ENCODE data around the gene MICA. TPM values are rescaled to one million over a fixed set of nuclear protein-coding genes. Genes with fewer than 3 reads are reported as not detected.
"Not testable (repeated sequence)": the region's sequence is repeated elsewhere in the genome, so short reads cannot be mapped to it uniquely, and the experiment has no call there.

The MICA gene
- 0.82 TPM for total RNA-seq

DNA sequence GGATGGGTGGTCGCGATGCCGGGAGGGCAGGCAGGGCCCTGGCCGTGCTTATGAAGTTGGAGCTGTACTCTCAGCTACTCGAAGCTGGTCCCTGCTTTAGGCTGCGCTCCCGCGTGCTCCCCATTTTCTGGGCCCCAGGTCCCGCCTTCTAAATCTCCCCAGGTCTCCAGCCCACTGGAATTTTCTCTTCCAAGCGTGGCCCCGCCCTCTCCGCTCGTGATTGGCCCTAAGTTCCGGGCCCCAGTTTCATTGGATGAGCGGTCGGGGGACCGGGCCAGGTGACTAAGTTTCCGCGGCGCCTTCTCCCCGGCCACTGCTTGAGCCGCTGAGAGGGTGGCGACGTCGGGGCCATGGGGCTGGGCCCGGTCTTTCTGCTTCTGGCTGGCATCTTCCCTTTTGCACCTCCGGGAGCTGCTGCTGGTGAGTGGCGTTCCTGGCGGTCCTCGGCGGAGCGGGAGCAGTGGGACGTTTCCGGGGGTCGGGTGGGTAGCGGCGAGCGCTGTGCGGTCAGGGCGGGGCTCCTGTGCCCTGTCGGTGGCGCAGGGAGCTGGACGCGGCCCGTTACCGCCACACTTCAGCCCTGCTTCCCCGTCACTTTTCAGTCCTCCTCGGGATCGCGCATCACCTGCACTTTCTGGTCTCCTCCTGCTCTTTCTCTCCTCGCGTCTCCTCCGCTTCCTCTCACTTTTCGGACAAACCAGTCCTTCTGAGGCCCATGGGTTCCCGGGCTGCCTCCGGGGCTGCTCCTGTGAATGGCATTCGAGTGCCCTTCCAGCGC, at the start of gene MICA:
Gene MICA, plus strand, starts transcription at position 313 of the 778 bp plus-strand sequence. Its CDS starts 38 bp downstream, at position 351.
- no peak for FAIRE-seq
- DNase-seq (ENCODE audit: low spot score in 2 of 2) = peak; percentile 77 to 90

DNA sequence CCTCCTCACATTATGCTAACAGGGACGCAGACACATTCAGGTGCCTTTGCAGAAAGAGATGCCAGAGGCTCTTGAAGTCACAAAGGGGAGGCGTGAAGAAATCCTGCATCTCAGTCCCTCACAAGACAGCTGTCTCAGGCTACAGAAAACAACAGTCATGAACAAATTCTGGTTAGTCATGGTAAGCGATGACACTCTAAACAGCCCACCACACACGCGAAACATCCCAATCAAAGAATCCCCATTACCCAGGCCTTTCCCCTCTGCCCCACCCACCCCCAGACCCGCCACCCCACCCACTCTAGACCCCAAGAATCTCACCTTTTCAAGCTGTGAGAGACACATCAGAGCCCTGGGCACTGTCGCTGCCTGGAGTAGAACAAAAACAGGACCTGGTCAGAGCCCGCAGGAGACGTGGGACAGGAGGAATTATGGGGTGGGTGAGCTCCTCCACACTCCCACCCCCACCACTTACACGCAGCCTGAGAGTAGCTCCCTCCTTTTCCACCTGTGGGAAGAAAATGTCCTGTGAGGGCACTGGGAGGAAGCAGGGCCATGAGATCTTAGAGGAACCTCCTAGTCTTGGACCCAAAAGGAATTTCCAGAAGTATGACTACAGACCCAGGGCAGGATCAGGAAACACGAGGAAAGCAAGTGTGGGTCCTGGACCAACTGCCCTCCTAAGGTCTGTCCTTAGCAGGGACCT, 49.1 kb upstream of the MICA start:
- FAIRE-seq = no peak
- DNase-seq (ENCODE audit: low spot score in 2 of 2) = no peak

DNA sequence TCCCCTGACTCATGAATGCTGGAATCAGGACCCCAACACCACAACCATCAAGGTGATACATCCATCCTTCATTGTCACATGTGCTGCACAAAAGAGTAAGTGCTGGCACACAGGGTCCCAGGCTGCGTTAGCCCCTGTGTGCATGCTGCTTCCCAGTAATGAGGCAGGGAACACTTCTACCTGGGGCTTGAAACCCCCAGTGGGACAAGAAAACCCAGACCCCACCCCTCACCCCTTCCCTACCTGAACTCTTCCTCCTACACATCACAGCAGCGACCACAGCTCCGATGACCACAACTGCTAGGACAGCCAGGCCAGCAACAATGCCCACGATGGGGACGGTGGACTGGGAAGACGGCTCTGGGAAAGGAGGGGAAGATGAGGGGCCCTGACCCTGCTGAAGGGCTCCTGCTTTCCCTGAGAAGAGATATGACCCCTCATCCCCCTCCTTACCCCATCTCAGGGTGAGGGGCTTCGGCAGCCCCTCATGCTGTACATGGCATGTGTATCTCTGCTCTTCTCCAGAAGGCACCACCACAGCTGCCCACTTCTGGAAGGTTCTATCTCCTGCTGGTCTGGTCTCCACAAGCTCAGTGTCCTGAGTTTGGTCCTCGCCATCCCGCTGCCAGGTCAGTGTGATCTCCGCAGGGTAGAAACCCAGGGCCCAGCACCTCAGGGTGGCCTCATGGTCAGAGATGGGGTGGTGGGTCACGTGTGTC, 48.4 kb upstream of the MICA start:
- FAIRE-seq = no peak

GRCh38 chr6:31355583-31355948, 47.8 kb upstream of the MICA start:
- no peak for DNase-seq (ENCODE audit: low spot score in 2 of 2)
- FAIRE-seq = no peak

More for the DNA sequence above, 48.4 kb upstream of the MICA start:
- DNase-seq (ENCODE audit: low spot score in 2 of 2) = no peak

DNA sequence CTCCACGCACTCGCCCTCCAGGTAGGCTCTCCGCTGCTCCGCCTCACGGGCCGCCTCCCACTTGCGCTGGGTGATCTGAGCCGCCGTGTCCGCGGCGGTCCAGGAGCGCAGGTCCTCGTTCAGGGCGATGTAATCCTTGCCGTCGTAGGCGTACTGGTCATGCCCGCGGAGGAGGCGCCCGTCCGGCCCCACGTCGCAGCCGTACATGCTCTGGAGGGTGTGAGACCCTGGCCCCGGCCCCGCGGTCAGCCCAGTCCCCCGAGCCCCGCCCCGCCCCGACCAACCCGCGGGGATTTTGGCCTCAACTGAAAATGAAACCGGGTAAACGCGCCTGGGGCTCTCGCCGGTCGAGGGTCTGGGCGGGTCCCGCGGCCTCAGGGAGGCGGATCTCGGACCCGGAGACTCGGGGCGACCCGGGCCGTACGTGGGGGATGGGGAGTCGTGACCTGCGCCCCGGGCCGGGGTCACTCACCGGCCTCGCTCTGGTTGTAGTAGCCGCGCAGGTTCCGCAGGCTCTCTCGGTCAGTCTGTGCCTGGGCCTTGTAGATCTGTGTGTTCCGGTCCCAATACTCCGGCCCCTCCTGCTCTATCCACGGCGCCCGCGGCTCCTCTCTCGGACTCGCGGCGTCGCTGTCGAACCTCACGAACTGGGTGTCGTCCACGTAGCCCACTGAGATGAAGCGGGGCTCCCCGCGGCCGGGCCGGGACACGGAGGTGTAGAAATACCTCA, 47.0 kb upstream of the MICA start:
- no peak for DNase-seq (ENCODE audit: low spot score in 2 of 2)

DNA sequence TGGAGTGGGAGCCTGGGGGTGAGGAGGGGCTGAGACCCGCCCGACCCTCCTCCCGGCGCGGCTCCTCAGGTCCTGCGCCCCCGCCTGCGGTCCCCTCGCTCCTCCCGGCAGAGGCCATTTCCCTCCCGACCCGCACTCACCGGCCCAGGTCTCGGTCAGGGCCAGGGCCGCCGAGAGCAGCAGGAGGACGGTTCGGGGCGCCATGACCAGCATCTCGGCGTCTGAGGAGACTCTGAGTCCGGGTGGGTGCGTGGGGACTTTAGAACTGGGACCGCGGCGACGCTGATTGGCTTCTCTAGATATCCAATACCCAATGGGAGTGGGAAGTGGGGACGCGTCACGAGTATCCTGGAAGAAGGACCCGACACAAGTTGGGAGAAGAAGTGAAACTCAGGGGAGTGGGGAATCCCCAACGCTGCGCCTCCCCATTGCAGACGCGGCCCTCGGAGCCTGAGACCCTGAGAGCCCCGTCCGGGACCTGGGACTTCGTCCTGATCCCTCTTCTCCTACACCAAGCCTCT, 46.4 kb upstream of the MICA start, which contains the start of gene HLA-B:
Gene HLA-B, minus strand, starts transcription at position 234 of the 521 bp plus-strand sequence. Its CDS starts 21 bp downstream, at position 213.
- peak; percentile 62 to 82 for DNase-seq (ENCODE audit: low spot score in 2 of 2)
- FAIRE-seq = no peak

More for the DNA sequence above, 47.0 kb upstream of the MICA start:
- no peak for FAIRE-seq

GRCh38 chr6:31357886-31358285, 45.5 kb upstream of the MICA start:
- no peak for FAIRE-seq
- no peak for DNase-seq (ENCODE audit: low spot score in 2 of 2)

DNA sequence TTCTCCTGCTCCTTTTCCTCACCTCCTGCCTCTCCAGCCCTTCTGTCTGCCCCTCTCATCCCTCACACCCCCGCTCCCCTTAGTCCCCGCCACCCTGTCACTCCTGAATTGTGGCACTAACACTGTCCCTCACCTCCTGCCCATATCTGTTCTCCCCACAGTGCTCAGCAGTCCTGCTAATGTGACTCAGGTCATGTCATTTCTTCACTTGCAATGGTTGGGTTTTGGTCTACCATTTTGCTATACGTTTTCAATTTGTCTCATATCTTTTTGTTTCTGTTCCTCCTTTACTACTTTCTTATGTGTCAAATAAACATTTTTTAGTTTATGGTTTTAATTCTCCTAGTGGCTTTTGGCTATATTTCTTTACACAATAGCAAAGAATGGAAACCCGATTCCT, 45.1 kb upstream of the MICA start:
- DNase-seq (ENCODE audit: low spot score in 2 of 2) = no peak
- FAIRE-seq = no peak

- DNase-seq (ENCODE audit: low spot score in 2 of 2) = no peak
- FAIRE-seq = no peak
These were observed 43.8 kb upstream of the MICA start for GRCh38 chr6:31359581-31359980.

DNA sequence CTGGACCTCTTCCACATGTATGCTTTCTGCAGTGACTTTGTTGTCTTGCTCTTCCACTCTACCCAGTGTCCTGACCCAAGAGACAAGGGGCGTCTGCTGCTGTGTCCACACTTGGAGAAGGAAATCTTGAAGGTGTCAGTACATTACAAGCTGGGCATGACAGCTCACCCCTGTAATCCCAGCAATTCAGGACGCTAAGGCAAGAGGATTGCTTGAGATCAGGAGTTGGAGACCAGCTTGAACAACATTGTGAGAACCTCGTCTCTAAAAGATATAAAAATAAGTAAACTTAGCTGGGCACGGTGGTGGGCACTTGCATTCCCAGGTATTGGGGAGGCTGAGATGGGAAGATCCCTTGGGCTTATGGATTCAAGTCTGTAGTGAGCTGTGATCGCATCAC, 40.6 kb upstream of the MICA start:
- no peak for DNase-seq (ENCODE audit: low spot score in 2 of 2)
- FAIRE-seq = no peak

GRCh38 chr6:31363811-31364210, 39.6 kb upstream of the MICA start:
- DNase-seq (ENCODE audit: low spot score in 2 of 2) (no peak), FAIRE-seq (no peak)

DNA sequence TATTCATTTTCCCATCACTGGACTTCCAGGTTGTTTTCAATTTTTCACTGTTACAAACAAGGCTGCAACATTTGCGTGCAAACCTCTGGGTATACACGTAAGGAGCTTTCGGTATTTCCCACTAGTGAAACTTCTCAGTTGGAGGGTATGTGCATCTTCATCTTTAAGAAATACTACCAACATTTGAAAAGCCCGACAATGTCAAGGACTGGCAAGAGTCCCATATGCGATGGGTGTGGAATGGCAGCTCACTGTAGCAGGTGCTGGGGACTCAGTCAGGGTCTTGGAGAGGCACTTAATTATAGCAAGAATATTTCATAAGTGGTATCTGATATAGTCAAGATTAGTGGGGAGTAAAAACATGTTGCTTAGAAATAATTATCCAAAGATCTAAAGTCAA, 37.5 kb upstream of the MICA start:
- no peak for FAIRE-seq
- DNase-seq (ENCODE audit: low spot score in 2 of 2) = no peak

GRCh38 chr6:31366693-31367470, 36.5 kb upstream of the MICA start:
- no peak for FAIRE-seq

DNA sequence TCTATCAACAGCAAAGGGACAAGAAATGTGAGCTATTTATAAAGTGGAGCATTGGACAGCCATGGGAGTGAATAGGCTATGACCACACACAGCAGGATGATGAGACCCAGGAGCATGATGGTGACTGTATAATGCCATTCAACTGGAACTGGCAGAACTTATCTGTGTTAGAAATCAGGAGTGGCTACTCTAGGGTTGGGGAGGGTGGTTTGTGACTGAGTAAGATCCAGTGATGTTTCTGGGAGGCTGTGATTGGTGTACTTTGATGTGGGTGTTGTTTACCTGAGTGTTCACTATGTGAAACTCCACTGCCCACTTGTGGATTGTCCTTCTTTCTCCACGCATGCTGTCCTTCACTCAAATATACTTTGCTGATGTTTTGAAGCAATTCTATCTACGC, 34.9 kb upstream of the MICA start:
- FAIRE-seq = no peak
- DNase-seq (ENCODE audit: low spot score in 2 of 2) = no peak

More at GRCh38 chr6:31366693-31367470, 36.5 kb upstream of the MICA start:
- peak; percentile 56 to 75 for DNase-seq (ENCODE audit: low spot score in 2 of 2)

- not testable (repeated sequence) for FAIRE-seq; DNase-seq (ENCODE audit: low spot score in 2 of 2)
These were observed 29.3 kb upstream of the MICA start for GRCh38 chr6:31374118-31374517.

DNA sequence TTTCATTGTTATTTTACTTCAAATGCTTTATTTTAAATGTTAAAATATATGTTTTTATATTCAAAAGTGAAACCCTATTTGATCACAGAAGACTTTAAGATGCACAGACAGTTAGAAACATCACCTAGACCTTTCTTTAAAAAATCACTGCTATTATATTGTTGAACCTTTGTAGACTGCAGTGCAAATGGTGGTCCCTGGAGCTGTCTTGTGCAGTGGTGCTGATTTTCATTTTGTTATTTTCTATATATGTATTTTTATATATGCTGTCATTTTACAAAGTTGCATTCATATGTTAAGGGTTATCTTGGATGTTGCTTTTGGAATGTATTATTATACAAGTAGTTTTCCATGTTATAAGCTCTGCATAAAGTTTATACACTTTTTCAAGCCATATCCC, 27.7 kb upstream of the MICA start:
- FAIRE-seq (no peak), DNase-seq (ENCODE audit: low spot score in 2 of 2) (no peak)

DNA sequence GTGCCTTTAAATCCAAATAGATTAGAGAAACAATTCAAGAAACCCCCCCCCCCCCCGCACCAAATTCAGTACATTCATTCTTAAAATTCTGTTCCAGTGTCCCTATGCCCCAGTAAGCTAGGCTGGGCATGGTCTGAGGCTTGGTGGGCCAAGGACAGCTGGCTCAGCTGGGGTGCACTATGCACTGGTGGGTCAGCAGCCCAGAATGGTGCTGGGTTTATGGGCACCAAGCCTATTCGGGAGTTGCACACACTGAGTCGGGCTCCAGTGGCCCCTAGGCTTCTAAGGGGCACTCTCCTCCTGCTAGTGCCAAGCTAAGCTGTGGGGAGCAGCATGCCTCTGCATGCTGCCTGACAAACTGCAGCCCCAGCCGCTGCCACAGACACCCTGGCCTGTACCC, 26.4 kb upstream of the MICA start:
- no peak for DNase-seq (ENCODE audit: low spot score in 2 of 2)
- FAIRE-seq = no peak

GRCh38 chr6:31378062-31378720, 25.2 kb upstream of the MICA start:
- no peak for DNase-seq (ENCODE audit: low spot score in 2 of 2)
- no peak for FAIRE-seq

DNA sequence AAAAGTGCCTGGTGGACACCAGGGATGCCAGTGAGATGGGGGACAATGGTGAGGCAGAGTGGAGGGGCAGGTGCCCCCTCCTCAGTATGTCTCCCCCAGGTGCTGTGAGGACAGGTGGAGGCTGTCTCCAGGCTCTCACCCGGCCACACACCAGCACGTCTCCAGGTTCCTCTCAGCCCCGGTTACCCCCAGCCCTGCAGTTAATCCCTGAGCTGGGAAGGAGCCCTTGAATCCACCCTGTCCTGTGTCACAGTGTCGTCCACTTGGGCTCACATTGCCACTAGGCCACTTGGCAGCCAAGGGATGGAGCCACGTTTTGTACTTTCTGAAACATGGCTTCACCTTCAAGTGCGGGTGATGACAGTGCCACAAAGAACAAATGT, 24.7 kb upstream of the MICA start:
- DNase-seq (ENCODE audit: low spot score in 2 of 2) (no peak), FAIRE-seq (no peak)

Data from frontal cortex (tissue), 4 donors.